Stimulated activated CD4-positive, alpha-beta T cell treated with anti-CD3 and anti-CD28 coated beads, Interleukin-1b, Interleukin-23, amount 100 ng/mL, for 4 hours (primary cell): Measurements from ENCODE around the gene HIVEP2.

ENCODE experiments used
- DNase-seq, 2 donors: peaks; one replicate each; pipeline ENCODE4 v3.0.0-alpha.2; 2020; ENCODE audit warnings: low read depth in 2 of 2

HIVEP2 gene

GRCh38 chr6:142946181-142946923, 1.4 kb upstream of the HIVEP2 start:
- peak; percentile 81 to 84 for DNase-seq

GRCh38 chr6:142945446-142946180, 637 bp upstream of the HIVEP2 start:
- peak; percentile 49 to 52 for DNase-seq

- peak; percentile 79 to 94 for DNase-seq
These were observed 590 bp downstream of the HIVEP2 start for GRCh38 chr6:142944124-142945048.

- DNase-seq: peak; percentile 11 to 22
These were observed 1.3 kb downstream of the HIVEP2 start for GRCh38 chr6:142943711-142944123.

- DNase-seq: no peak
These were observed 2.2 kb downstream of the HIVEP2 start for GRCh38 chr6:142942805-142943227.

GRCh38 chr6:142942238-142942637, 2.7 kb downstream of the HIVEP2 start:
- no peak for DNase-seq

- no peak for DNase-seq
These were observed 4.0 kb downstream of the HIVEP2 start for GRCh38 chr6:142941018-142941417.

GRCh38 chr6:142940487-142940886, 4.5 kb downstream of the HIVEP2 start:
- DNase-seq: no peak

GRCh38 chr6:142938510-142938909, 6.5 kb downstream of the HIVEP2 start:
- DNase-seq: no peak

- no peak for DNase-seq
These were observed 7.0 kb downstream of the HIVEP2 start for GRCh38 chr6:142937986-142938385.

- no peak for DNase-seq
These were observed 9.1 kb downstream of the HIVEP2 start for GRCh38 chr6:142935553-142936517.

- no peak for DNase-seq
These were observed 10.4 kb downstream of the HIVEP2 start for GRCh38 chr6:142934599-142934998.

GRCh38 chr6:142934106-142934505, 10.9 kb downstream of the HIVEP2 start:
- no peak for DNase-seq

GRCh38 chr6:142933701-142934100, 11.3 kb downstream of the HIVEP2 start:
- no peak for DNase-seq

- DNase-seq: no peak
These were observed 12.1 kb downstream of the HIVEP2 start for GRCh38 chr6:142932889-142933288.

- DNase-seq: no peak
These were observed 15.1 kb downstream of the HIVEP2 start for GRCh38 chr6:142929751-142930358.

- no peak for DNase-seq
These were observed 17.1 kb downstream of the HIVEP2 start for GRCh38 chr6:142927904-142928303.

GRCh38 chr6:142927271-142927580, 17.8 kb downstream of the HIVEP2 start:
- DNase-seq: no peak

- DNase-seq: peak in 1 of 2 donors; percentile 34
These were observed 18.3 kb downstream of the HIVEP2 start for GRCh38 chr6:142926494-142927270.

- no peak for DNase-seq
These were observed 18.8 kb downstream of the HIVEP2 start for GRCh38 chr6:142926177-142926493.
